HCT116 (cell line): Measurements from ENCODE around the gene SMIM14. TPM values are rescaled to one million over a fixed set of nuclear protein-coding genes. Genes with fewer than 3 reads are reported as not detected.

Source experiments
- ATAC-seq: fragments of 200-7000 bp; cut with Tn5 transposase; 2 replicates; pipeline ENCODE4 v1.9.1; 2020; ENCODE audit warnings: mild to moderate bottlenecking, moderate library complexity
- BruUV-seq: library from RNA; stranded (reverse); fragments of 400-500 nt; replicated peaks from 2 replicates; lab custom pipeline; 2021; lab: Mats Ljungman, UMichigan
- CTCF ChIA-PET: fragments of 300-600 bp; sonication (Branson Sonifier 250); formaldehyde crosslinking; loops from one replicate; lab custom pipeline; 2021; ENCODE audit warnings: antibody characterized with exemption; lab: Charles Lee
- POLR2A ChIA-PET: fragments of 300-600, 350-600 bp; sonication (Branson Sonifier 250); formaldehyde crosslinking; loops from one replicate; lab custom pipeline; 2021; ENCODE audit warnings: antibody characterized with exemption; lab: Charles Lee
- RAD21 ChIA-PET, 2 experiments: fragments of 300-600 bp; sonication (Branson Sonifier 250); formaldehyde crosslinking; loops; one replicate each; lab custom pipeline; 2023; ENCODE audit warnings: low total read pairs in 2 of 2; ENCODE audit not compliant: uncharacterized antibody in 2 of 2, unreplicated experiment in 2 of 2, low non-redundant PET in 1 of 2; lab: Charles Lee
- DNase-seq: peaks from one replicate; pipeline ENCODE4 v3.0.0-alpha.2; 2010; ENCODE audit warnings: low read depth, low spot score
- H2AFZ ChIP-seq: fragments of 200-600 bp; shearing (Covaris generic), sonication (generic); 2 replicates; pipeline ENCODE4 v1.6.1; 2017; ENCODE audit warnings: low read depth, mixed run types, mixed read lengths, antibody characterized with exemption, low read length; ENCODE audit not compliant: poor library complexity, severe bottlenecking
- H3K27ac ChIP-seq: 2 replicates; pipeline ENCODE4 v1.5.1; 2012; ENCODE audit warnings: low read depth, low read length
- H3K27me3 ChIP-seq: fragments of 200-600 bp; sonication (generic); 2 replicates; pipeline ENCODE4 v1.6.1; 2016; ENCODE audit warnings: mixed run types, low read length, mixed read lengths; ENCODE audit not compliant: insufficient read depth
- H3K36me3 ChIP-seq, 2 experiments: fragments of 200-500 bp in 1 of 2; fragments of 200-600 bp in 1 of 2; sonication (Bioruptor generic) in 1 of 2; sonication (generic) in 1 of 2; 2 replicates each; pipeline versions ENCODE4 v1.5.1 to v1.6.1; 2014 to 2016; ENCODE audit warnings: low read length in 2 of 2, inconsistent platforms in 1 of 2, mixed read lengths in 1 of 2, mixed run types in 1 of 2; ENCODE audit not compliant: insufficient read depth in 2 of 2, control insufficient read depth in 1 of 2
- H3K4me1 ChIP-seq, 2 experiments: fragments of 200-600 bp in 1 of 2; sonication (generic) in 1 of 2; 2 replicates each; pipeline versions ENCODE4 v1.5.1 to v1.6.1; 2012 to 2017; ENCODE audit warnings: low read length in 2 of 2, inconsistent platforms in 1 of 2, mild to moderate bottlenecking in 1 of 2, mixed read lengths in 1 of 2, mixed run types in 1 of 2, moderate library complexity in 1 of 2; ENCODE audit not compliant: insufficient read depth in 2 of 2, control insufficient read depth in 1 of 2
- H3K4me2 ChIP-seq: fragments of 200-600 bp; sonication (generic); 2 replicates; pipeline ENCODE4 v1.6.1; 2017; ENCODE audit warnings: mixed run types, low read length, mixed read lengths
- H3K4me3 ChIP-seq, 2 experiments: fragments of 200-600 bp in 1 of 2; sonication (generic) in 1 of 2; replicated peaks in 1 of 2; 2 replicates each; pipeline ENCODE4 v1.5.1; 2011 to 2016; ENCODE audit warnings: low read length in 2 of 2, control low read depth in 1 of 2, low read depth in 1 of 2, mild to moderate bottlenecking in 1 of 2, mixed read lengths in 1 of 2, mixed run types in 1 of 2
- H3K79me2 ChIP-seq: fragments of 200-600 bp; sonication (generic); 2 replicates; pipeline ENCODE4 v1.6.1; 2017; ENCODE audit warnings: mild to moderate bottlenecking, mixed run types, low read length, moderate library complexity, mixed read lengths; ENCODE audit not compliant: insufficient read depth
- H3K9ac ChIP-seq: fragments of 200-600 bp; sonication (generic); 2 replicates; pipeline ENCODE4 v1.6.1; 2016; ENCODE audit warnings: low read length, mixed read lengths
- H3K9me2 ChIP-seq: fragments of 200-600 bp; sonication (generic), shearing (Covaris generic); 2 replicates; pipeline ENCODE4 v1.6.1; 2017; ENCODE audit warnings: mixed run types, mild to moderate bottlenecking, moderate library complexity; ENCODE audit not compliant: insufficient read depth
- H3K9me3 ChIP-seq, 2 experiments: fragments of 200-500 bp in 1 of 2; fragments of 200-600 bp in 1 of 2; sonication (Bioruptor generic) in 1 of 2; sonication (generic) in 1 of 2; 2 replicates each; pipeline ENCODE4 v1.6.1; 2014 to 2017; ENCODE audit warnings: low read length in 2 of 2, mixed read lengths in 2 of 2, inconsistent platforms in 1 of 2, low read depth in 1 of 2, mild to moderate bottlenecking in 1 of 2, mixed run types in 1 of 2, moderate library complexity in 1 of 2; ENCODE audit not compliant: control insufficient read depth in 1 of 2, insufficient read depth in 1 of 2
- H4K20me1 ChIP-seq: fragments of 200-600 bp; sonication (generic), shearing (Covaris generic); 2 replicates; pipeline ENCODE4 v1.6.1; 2017; ENCODE audit warnings: mixed run types, mild to moderate bottlenecking, moderate library complexity; ENCODE audit not compliant: insufficient read depth
- CBX3 ChIP-seq: IDR thresholded peaks from 2 replicates; pipeline ENCODE4 v1.6.1; 2012; ENCODE audit warnings: low read depth
- CEBPB ChIP-seq: IDR thresholded peaks from 2 replicates; pipeline ENCODE4 v1.6.1; 2012; ENCODE audit warnings: low read depth
- EGR1 ChIP-seq: IDR thresholded peaks from 2 replicates; pipeline ENCODE4 v1.6.1; 2012; ENCODE audit warnings: low read depth
- EZH2 ChIP-seq: fragments of 200-600 bp; sonication (generic); IDR thresholded peaks from 2 replicates; pipeline ENCODE4 v1.6.1; 2017; ENCODE audit warnings: antibody characterized with exemption, mixed run types
- EZH2phosphoT487 ChIP-seq: fragments of 200-600 bp; IDR thresholded peaks from 2 replicates; pipeline ENCODE4 v1.6.1; 2018; ENCODE audit warnings: antibody characterized with exemption, borderline replicate concordance
- JUND ChIP-seq: IDR thresholded peaks from 2 replicates; pipeline ENCODE4 v1.6.1; 2012
- SRF ChIP-seq: IDR thresholded peaks from 2 replicates; pipeline ENCODE4 v1.6.1; 2012; ENCODE audit warnings: low read depth
- TCF7L2 ChIP-seq: IDR thresholded peaks from 2 replicates; pipeline ENCODE4 v1.7.0; 2011; ENCODE audit warnings: borderline replicate concordance, inconsistent platforms; ENCODE audit not compliant: insufficient read depth, insufficient read length; ENCODE audit errors: extremely low read depth
- YY1 ChIP-seq: IDR thresholded peaks from 2 replicates; pipeline ENCODE4 v1.6.1; 2011; ENCODE audit warnings: low read length, low read depth, moderate library complexity, mild to moderate bottlenecking; ENCODE audit not compliant: insufficient replicate concordance; ENCODE audit errors: extremely low read depth
- ZBTB33 ChIP-seq: IDR thresholded peaks from 2 replicates; pipeline ENCODE4 v1.6.1; 2011; ENCODE audit warnings: mild to moderate bottlenecking, low read length, moderate library complexity; ENCODE audit not compliant: insufficient replicate concordance; ENCODE audit errors: extremely low read depth
- ZFX ChIP-seq: fragments of 450-650 bp; IDR thresholded peaks from 2 replicates; pipeline ENCODE4 v1.6.1; 2017
- intact Hi-C: fragments of 100-400 bp; cut with micrococcal nuclease; formaldehyde crosslinking; loops from 2 replicates; pipeline ENCODE4 v1.10.0; 2022
- total RNA-seq: library from RNA; stranded (reverse); gene quantifications from one replicate; pipeline ENCODE4 v1.2.1, GENCODE V29; 2021; ENCODE audit not compliant: unreplicated experiment
- TF ChIP-seq, protein P1 (sequence below): IDR thresholded peaks from 2 replicates; pipeline ENCODE4 v1.6.1; 2012
- TF ChIP-seq, protein P2 (sequence below), 3 experiments: fragments of 200-600 bp in 1 of 3; sonication (generic) in 1 of 3; IDR thresholded peaks in 2 of 3; conservative IDR thresholded peaks in 1 of 3; 2 replicates each; pipeline ENCODE4 v1.5.1; 2012 to 2017; ENCODE audit warnings: low read depth in 2 of 3, low read length in 2 of 3, antibody characterized with exemption in 1 of 3, borderline replicate concordance in 1 of 3, control low read depth in 1 of 3, mild to moderate bottlenecking in 1 of 3, mixed read lengths in 1 of 3, mixed run types in 1 of 3, moderate library complexity in 1 of 3; ENCODE audit not compliant: insufficient read depth in 1 of 3
- TF ChIP-seq, protein P3 (sequence below): IDR thresholded peaks from 2 replicates; pipeline ENCODE4 v1.6.1; 2012
- TF ChIP-seq, protein P4 (sequence below): IDR thresholded peaks from 2 replicates; pipeline ENCODE4 v1.6.1; 2012; ENCODE audit warnings: low read depth

The SMIM14 gene
- total RNA-seq, 1 experiment from 2014 or later: 21.6 TPM

- intact Hi-C loops: no loop called here
- RAD21 ChIA-PET: no interaction called here
- Histone ChIP-seq H3K9me2 (no peaks in the 10 kb centered on the region), H2AFZ (no peak overlapping the region), H3K4me2 (no peak overlapping the region), H3K79me2 (no peaks in the 10 kb centered on the region), H3K4me1 (peaks cover 19 to 29% of the 10 kb centered on the region in 2 experiments), H4K20me1 (no peaks in the 10 kb centered on the region), H3K36me3 (no peaks in the 10 kb centered on the region), H3K27ac (no peak overlapping the region), H3K9me3 (no peaks in the 10 kb centered on the region), H3K9ac (no peak overlapping the region), H3K27me3 (no peaks in the 10 kb centered on the region), H3K4me3 (no peak overlapping the region)
- CTCF ChIA-PET: no interaction called here
- BruUV-seq: no TSS peak
- DNase-seq (no peak), ATAC-seq (no peak)
- POLR2A ChIA-PET: interaction anchor here (0.6 kb wide), 1 partner anchor 130 kb away, joined by 4 read pairs; no protein-coding TSS in a partner anchor
- TF ChIP-seq EGR1 (no peak), TCF7L2 (no peak), JUND (no peak), ZBTB33 (no peak), CBX3 (no peak), EZH2 (no peak), SRF (no peak), ZFX (no peak), EZH2phosphoT487 (no peak), YY1 (no peak), CEBPB (no peak)
- TF ChIP-seq, protein P1, sequence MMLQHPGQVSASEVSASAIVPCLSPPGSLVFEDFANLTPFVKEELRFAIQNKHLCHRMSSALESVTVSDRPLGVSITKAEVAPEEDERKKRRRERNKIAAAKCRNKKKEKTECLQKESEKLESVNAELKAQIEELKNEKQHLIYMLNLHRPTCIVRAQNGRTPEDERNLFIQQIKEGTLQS: no peak
- TF ChIP-seq, protein P2, sequence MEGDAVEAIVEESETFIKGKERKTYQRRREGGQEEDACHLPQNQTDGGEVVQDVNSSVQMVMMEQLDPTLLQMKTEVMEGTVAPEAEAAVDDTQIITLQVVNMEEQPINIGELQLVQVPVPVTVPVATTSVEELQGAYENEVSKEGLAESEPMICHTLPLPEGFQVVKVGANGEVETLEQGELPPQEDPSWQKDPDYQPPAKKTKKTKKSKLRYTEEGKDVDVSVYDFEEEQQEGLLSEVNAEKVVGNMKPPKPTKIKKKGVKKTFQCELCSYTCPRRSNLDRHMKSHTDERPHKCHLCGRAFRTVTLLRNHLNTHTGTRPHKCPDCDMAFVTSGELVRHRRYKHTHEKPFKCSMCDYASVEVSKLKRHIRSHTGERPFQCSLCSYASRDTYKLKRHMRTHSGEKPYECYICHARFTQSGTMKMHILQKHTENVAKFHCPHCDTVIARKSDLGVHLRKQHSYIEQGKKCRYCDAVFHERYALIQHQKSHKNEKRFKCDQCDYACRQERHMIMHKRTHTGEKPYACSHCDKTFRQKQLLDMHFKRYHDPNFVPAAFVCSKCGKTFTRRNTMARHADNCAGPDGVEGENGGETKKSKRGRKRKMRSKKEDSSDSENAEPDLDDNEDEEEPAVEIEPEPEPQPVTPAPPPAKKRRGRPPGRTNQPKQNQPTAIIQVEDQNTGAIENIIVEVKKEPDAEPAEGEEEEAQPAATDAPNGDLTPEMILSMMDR (IDR thresholded peaks at IDR 0.05 in 2 of 3, conservative IDR thresholded peaks at IDR 0.05 in 1 of 3; ENCODE audit: borderline replicate concordance in 1 of 3, insufficient read depth in 1 of 3, low read depth in 2 of 3, low read length in 2 of 3): no peak
- TF ChIP-seq, protein P3, sequence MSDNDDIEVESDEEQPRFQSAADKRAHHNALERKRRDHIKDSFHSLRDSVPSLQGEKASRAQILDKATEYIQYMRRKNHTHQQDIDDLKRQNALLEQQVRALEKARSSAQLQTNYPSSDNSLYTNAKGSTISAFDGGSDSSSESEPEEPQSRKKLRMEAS: no peak
- TF ChIP-seq, protein P4, sequence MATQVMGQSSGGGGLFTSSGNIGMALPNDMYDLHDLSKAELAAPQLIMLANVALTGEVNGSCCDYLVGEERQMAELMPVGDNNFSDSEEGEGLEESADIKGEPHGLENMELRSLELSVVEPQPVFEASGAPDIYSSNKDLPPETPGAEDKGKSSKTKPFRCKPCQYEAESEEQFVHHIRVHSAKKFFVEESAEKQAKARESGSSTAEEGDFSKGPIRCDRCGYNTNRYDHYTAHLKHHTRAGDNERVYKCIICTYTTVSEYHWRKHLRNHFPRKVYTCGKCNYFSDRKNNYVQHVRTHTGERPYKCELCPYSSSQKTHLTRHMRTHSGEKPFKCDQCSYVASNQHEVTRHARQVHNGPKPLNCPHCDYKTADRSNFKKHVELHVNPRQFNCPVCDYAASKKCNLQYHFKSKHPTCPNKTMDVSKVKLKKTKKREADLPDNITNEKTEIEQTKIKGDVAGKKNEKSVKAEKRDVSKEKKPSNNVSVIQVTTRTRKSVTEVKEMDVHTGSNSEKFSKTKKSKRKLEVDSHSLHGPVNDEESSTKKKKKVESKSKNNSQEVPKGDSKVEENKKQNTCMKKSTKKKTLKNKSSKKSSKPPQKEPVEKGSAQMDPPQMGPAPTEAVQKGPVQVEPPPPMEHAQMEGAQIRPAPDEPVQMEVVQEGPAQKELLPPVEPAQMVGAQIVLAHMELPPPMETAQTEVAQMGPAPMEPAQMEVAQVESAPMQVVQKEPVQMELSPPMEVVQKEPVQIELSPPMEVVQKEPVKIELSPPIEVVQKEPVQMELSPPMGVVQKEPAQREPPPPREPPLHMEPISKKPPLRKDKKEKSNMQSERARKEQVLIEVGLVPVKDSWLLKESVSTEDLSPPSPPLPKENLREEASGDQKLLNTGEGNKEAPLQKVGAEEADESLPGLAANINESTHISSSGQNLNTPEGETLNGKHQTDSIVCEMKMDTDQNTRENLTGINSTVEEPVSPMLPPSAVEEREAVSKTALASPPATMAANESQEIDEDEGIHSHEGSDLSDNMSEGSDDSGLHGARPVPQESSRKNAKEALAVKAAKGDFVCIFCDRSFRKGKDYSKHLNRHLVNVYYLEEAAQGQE: no peak
Observed at GRCh38 chr4:39626261-39626660, 12.4 kb downstream of the SMIM14 start.
